ENCODE results near the gene TOP3A.

DNA sequence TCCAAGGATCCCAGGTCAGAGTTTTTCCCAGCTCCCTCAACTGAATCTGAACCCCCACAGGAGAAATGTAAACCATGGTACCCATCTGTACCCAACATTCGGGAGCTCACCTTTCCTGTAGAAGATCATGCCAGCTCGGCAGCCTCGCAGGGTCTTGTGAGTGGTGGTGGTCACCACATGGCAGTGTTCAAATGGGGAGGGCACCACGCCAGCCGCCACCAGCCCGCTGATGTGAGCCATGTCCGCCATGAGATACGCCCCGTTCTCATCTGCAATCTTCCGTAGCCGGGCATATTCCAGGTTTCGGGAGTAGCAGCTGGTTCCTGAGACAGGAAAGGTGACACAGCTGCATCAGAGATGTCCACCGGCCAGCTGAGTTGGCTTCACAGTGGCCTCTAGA lies 25.1 kb upstream of the TOP3A start:
- TF ChIP-seq EZH2 (IDR thresholded peaks at IDR 0.05; ENCODE audit: borderline replicate concordance, low read depth, low read length, poor library complexity, severe bottlenecking): no peak
- TF ChIP-seq, protein P1, sequence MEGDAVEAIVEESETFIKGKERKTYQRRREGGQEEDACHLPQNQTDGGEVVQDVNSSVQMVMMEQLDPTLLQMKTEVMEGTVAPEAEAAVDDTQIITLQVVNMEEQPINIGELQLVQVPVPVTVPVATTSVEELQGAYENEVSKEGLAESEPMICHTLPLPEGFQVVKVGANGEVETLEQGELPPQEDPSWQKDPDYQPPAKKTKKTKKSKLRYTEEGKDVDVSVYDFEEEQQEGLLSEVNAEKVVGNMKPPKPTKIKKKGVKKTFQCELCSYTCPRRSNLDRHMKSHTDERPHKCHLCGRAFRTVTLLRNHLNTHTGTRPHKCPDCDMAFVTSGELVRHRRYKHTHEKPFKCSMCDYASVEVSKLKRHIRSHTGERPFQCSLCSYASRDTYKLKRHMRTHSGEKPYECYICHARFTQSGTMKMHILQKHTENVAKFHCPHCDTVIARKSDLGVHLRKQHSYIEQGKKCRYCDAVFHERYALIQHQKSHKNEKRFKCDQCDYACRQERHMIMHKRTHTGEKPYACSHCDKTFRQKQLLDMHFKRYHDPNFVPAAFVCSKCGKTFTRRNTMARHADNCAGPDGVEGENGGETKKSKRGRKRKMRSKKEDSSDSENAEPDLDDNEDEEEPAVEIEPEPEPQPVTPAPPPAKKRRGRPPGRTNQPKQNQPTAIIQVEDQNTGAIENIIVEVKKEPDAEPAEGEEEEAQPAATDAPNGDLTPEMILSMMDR (conservative IDR thresholded peaks at IDR 0.05; ENCODE audit: low read depth, low read length): no peak

All from A673 (cell line).